RWPE1 (cell line): Measurements from ENCODE around the gene CERS6.

Experiments
- CTCF ChIA-PET: fragments of 350-600 bp; sonication (Branson Sonifier 250); formaldehyde crosslinking; extraction: SDS; loops from one replicate; lab custom pipeline; 2021; lab: Yijun Ruan, JAX
- POLR2A ChIA-PET: fragments of 400-600 bp; formaldehyde crosslinking; extraction: SDS; loops from one replicate; lab custom pipeline; 2020; ENCODE audit warnings: antibody characterized with exemption; ENCODE audit not compliant: low non-redundant PET; lab: Yijun Ruan, JAX
- DNase-seq: peaks from one replicate; pipeline ENCODE4 v3.0.0; 2012; ENCODE audit warnings: low spot score
- H3K27ac ChIP-seq: fragments of 450-650 bp; 2 replicates; pipeline ENCODE4 v1.5.1; 2017
- CTCF ChIP-seq: fragments of 450-650 bp; conservative IDR thresholded peaks from 2 replicates; pipeline ENCODE4 v1.5.1; 2017; ENCODE audit warnings: low read depth, mild to moderate bottlenecking

Gene CERS6

GRCh38 chr2:168524005-168524404 lies 67.9 kb downstream of the CERS6 start:
- CTCF ChIA-PET = no interaction called here
- DNase-seq = no peak
- no peak overlapping the region for H3K27ac ChIP-seq
- no peak for TF ChIP-seq CTCF
- POLR2A ChIA-PET = no interaction called here

GRCh38 chr2:168525020-168525419 lies 68.9 kb downstream of the CERS6 start:
- H3K27ac ChIP-seq = peak overlapping the region; percentile 69
- TF ChIP-seq CTCF = no peak
- POLR2A ChIA-PET = interaction anchor here (0.6 kb wide), 1 partner anchor 83 kb away, joined by 3 read pairs; no protein-coding TSS in a partner anchor
- peak; percentile 75 for DNase-seq
- CTCF ChIA-PET = interaction anchor here (0.5 kb wide), 1 partner anchor 21 kb away, joined by 3 read pairs; no protein-coding TSS in a partner anchor

GRCh38 chr2:168525716-168526446 lies 69.8 kb downstream of the CERS6 start:
- POLR2A ChIA-PET = no interaction called here
- CTCF ChIA-PET = no interaction called here
- DNase-seq = no peak
- no peak for TF ChIP-seq CTCF
- H3K27ac ChIP-seq = no peak overlapping the region

- POLR2A ChIA-PET = no interaction called here
- DNase-seq = no peak
- no peak overlapping the region for H3K27ac ChIP-seq
- no peak for TF ChIP-seq CTCF
- CTCF ChIA-PET = no interaction called here
Measured at GRCh38 chr2:168526641-168527040, 70.6 kb downstream of the CERS6 start.

GRCh38 chr2:168528016-168528415 lies 71.9 kb downstream of the CERS6 start:
- no peak for TF ChIP-seq CTCF
- ChIA-PET CTCF (interaction anchor here (0.8 kb wide), 1 partner anchor 131 kb away, joined by 3 read pairs; no protein-coding TSS in a partner anchor), POLR2A (no interaction called here)
- peak overlapping the region; percentile 38; the same call in 1 of the 2 replicates for H3K27ac ChIP-seq
- DNase-seq = no peak

GRCh38 chr2:168528469-168528868 lies 72.4 kb downstream of the CERS6 start:
- DNase-seq = no peak
- ChIA-PET CTCF (interaction anchor here (0.8 kb wide), 1 partner anchor 131 kb away, joined by 3 read pairs; no protein-coding TSS in a partner anchor), POLR2A (no interaction called here)
- H3K27ac ChIP-seq = no peak overlapping the region
- TF ChIP-seq CTCF = no peak
